ENCODE data around the gene CELSR2.
"Not testable (repeated sequence)": the region's sequence is repeated elsewhere in the genome, so short reads cannot be mapped to it uniquely, and the experiment has no call there.

Gene CELSR2

DNA sequence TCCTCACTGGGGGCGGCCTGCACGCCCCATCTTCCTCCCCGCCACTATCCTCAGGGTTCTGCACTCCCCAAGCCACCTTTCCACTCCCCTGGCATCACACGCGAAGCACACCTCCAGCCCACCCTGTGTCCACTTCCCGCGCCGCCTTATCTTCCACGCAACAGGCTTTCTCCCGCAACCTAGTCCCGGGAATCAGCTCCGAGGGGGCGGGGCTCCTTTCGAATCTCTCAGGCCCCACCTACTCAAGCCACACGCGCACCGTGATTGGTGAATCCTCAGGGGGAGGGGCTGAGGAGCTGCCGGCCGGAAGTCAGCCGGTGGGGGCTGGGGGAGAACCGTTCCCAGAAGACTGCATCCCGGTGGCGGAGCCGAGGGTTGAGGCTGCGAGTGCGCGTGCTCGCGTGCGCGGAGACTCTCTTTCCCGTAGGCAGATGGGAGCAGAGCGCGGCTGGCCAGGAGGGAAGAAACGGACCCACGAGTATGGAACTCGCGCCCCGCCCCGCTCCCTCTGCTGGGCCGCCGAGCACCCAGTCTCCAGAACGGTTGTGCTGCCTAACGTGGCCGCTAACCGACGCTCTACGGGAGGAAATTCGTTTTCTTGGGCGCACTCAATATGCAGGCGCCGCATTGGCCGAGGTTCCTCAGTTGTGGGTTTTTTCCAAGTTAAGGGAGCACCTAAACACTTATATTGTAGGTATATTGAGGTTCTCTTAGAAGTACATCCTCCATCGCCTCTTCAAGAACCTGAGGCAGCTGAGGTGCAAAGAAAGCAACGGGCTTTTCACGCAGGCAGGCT is 33.8 kb downstream of the CELSR2 start, which contains the start of gene PSRC1:
PSRC1 (minus strand) TSS at position 194 of the 796 bp plus-strand sequence.
- peak; percentile 91 for DNase-seq

- no peak for DNase-seq
Observed at GRCh38 chr1:109283748-109284600, 34.6 kb downstream of the CELSR2 start.

DNA sequence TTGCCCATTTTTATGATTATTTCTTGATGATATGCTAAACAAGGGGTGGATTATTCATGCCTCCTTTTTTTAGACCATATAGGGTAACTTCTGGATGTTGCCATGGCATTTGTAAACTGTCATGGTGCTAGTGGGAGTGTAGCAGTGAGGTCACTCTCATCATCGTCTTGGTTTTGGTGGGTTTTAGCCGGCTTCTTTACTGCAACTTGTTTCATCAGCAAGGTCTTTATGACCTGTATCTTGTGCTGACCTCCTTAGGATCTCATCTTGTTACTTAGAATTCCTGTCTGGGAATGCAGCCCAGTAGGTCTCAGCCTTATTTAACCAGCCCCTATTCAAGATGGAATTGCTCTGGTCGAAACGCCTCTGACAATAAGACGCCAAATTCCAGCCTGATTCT is 37.4 kb downstream of the CELSR2 start:
- DNase-seq: not testable (repeated sequence)

GRCh38 chr1:109290137-109290536 is 40.8 kb downstream of the CELSR2 start:
- DNase-seq: no peak

DNA sequence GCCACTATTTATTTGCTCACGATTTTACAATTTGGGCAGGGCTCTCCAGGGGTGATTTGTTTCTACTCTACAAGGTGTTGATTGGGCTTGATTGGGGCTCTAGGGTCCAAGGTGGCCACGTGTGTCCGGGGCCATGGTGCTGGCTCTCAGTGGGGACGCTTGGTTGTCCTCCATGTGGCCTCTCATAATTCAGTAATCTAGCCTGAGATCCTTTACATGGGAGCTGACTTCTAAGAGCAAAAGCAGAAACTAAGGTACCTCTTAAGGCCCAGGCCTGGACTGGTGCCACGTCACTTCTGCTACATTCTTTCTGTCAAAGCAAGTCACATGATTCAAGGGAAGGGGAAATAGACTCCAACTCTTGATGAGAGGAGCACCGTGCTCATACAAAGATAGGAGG is 41.7 kb downstream of the CELSR2 start:
- DNase-seq: no peak

GRCh38 chr1:109292364-109292763 is 43.0 kb downstream of the CELSR2 start:
- no peak for DNase-seq

- DNase-seq: no peak
Observed at GRCh38 chr1:109293026-109293425, 43.7 kb downstream of the CELSR2 start.

DNA sequence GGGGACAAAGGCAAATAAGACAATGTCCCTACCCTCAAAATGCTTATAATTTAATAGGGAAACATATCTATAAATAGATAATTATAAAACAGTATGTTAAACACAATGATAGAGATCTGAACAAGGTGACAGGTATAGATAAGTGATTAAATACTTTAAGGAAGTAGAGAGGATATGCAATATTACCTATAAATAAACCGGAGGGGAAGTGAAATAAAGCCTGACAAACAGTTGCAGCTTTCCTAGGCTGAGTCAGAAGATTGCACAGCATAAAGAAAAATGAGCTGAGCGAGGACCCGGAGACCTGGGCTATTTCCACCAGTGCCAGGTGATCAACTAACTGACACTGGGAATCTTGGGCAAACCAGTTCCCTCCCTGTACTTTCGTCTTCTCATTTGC is 45.1 kb downstream of the CELSR2 start:
- no peak for DNase-seq

- DNase-seq: no peak
Observed at GRCh38 chr1:109295712-109296415, 46.5 kb downstream of the CELSR2 start.

GRCh38 chr1:109296782-109297181 is 47.4 kb downstream of the CELSR2 start:
- DNase-seq: no peak

- no peak for DNase-seq
Observed at GRCh38 chr1:109298666-109299557, 49.6 kb downstream of the CELSR2 start.

GRCh38 chr1:109299558-109300343 is 50.4 kb downstream of the CELSR2 start:
- no peak for DNase-seq

DNA sequence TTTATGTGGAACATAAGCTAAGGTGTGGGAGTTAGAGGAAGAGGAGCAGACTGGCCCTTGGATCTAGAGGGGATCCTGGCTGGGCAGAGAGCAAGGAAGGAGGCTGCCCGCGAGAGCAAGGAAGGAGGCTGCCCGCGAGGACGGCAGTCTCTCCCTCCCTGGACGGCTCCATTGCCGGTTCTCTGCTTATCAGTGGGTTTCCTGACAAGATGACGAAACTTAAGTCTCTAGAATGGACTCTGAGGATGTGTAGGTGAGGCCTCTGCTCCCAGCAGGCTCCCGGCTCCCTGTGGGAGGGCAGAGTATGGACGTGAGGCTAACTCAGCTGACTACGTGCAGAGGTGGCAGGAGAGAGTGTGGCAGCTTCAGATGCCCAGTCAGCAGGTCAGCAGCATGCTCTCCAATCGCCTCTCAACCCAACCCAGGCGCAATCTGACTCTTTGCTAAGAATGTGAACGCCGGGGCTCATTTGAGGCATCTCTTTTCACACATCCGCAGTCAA is 51.4 kb downstream of the CELSR2 start:
- DNase-seq: no peak

- no peak for DNase-seq
Observed at GRCh38 chr1:109301874-109302273, 52.5 kb downstream of the CELSR2 start.

GRCh38 chr1:109304226-109304920 is 55.0 kb downstream of the CELSR2 start:
- DNase-seq: no peak

DNA sequence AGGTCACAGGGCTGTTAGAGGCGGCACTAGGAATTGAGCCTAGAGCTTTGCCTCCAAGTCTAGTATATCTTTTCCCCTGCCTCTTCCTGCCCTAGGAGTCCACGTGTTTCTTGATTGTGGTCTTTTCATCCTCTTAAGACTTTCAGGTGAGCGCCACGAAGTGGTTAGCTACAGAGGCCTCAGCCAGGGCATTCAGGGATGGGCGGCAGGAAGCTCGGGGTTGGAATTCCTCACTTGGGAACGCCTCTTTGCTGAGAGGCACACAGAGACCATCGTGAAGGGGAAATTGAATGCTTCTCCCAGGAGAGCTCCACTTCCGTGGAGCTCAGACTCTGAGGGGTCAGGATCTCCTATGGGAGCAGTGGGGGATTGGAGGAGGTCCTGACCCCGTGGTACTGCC is 56.7 kb downstream of the CELSR2 start:
- not testable (repeated sequence) for DNase-seq

GRCh38 chr1:109306832-109307273 is 57.5 kb downstream of the CELSR2 start, which contains the start of gene MYBPHL:
Gene MYBPHL (minus strand): TSS chr1:109307011. CDS start chr1:109306991, 20 bp downstream.
- DNase-seq: no peak

DNA sequence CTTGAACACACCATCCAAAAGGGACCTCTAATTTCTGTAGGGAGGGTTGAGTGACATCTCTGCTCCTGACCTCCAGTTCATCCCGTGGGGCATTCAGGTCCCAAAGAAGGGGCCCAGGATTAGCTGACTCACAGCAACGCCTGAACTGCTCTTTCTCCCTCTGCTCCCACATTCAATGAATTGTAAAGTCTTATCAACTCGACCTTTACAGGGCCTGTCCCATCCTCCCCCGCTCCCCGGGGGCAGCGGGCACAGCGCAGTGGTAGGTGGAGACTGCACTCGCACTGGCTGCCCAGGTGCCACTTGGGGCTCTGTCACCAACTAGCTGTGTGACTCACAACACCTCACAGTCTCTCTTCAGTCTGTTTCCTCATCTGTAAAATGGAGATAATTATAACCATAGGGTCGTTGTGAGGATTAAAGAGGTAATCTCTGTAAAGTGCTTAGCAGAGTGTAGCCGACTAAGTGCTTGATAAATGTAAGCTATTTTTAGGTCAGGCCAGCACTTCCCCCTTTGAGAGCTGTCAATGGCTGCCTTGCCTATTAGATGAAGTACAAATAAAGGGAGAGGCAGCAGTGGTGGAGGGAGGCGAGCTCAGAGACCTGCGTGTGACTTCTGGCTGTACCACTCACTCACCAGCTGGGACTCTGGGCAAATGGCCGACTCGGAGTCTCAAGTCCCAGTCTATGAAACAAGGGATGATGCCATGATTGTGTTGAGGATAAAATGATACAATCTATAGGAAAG is 58.1 kb downstream of the CELSR2 start:
- DNase-seq: no peak

DNA sequence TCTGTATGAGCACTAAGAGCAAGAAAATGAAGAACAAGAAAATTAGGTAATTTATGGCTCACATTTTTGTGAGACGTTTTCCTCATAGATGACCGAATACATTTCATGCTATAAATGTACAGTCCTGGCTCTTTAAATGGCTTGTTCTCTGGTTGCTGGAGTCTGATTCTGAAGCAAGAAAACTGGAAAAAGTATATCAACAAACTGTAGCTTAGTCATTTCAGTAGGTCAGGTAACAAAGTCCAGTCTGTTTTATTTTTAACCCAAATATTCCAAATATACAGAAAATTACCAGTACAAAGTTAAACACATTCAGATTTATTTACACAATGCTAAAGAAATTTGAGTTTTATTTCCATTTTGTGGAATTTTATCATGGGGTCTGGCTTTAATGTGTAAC is 60.0 kb downstream of the CELSR2 start:
- DNase-seq: no peak

GRCh38 chr1:109312246-109312645 is 62.9 kb downstream of the CELSR2 start:
- DNase-seq: no peak

All from CD4-positive, alpha-beta T cell treated with Interleukin-10 for 1 hour (primary cell).